Astrocyte of the spinal cord (primary cell): ENCODE measurements around the gene FBXW4.

Experiments
- DNase-seq: peaks from one replicate; pipeline ENCODE4 v3.0.0; 2011; ENCODE audit warnings: low read depth, low spot score
- H3K4me3 ChIP-seq: 2 replicates; pipeline ENCODE4 v1.5.1; 2011; ENCODE audit warnings: low read depth, mild to moderate bottlenecking, low read length, moderate library complexity
- CTCF ChIP-seq: IDR thresholded peaks from 2 replicates; pipeline ENCODE4 v1.5.1; 2012; ENCODE audit warnings: low read depth, mild to moderate bottlenecking, low read length, inconsistent platforms
- in situ Hi-C: cut with HindIII; loops from 2 replicates; pipeline ENCODE4 v1.10.0; 2017; ENCODE audit warnings: low sequenced_read_pairs

Gene FBXW4

DNA sequence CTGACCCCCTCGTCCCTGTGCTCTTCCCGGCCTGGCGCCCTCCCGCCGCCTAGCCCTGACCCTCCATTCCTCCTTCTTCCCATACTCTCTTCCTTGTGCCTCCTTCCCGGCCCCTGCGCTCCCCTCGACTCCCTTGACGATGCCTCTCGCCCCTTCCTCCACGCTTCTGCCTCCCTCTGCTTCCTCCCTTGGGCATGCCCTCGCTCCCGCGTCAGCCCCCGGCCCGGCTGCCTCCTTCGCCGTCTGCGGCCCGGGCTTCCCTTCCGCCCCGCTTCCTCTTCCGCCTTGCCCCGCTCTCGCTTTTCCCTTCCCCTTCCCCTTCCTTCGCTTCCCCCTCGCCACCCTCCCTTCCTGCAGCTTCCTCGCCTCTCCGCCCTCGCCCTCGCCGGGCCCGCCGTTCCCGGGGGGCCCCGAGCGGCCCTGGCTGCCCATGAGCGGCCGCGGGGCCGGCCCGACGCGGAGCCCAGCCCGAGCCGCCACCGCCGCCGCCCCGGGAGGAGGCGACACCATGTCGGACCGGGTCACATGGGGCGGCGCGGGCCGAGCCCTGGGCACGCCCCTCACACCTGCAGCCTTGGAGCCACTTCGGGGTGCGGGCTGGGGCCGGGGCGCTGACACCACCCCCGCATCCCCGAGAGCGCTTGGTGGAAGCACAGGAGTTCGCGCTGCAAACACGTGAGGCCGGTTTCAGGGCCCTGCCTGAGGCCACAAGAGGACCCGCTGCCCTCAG is at the start of gene FBXW4:
FBXW4 (minus strand) TSS at position 497 of the 730 bp plus-strand sequence; CDS start at position 432, 65 bp downstream.
- TF ChIP-seq CTCF = no peak
- H3K4me3 ChIP-seq = peak within 1 kb of the TSS; percentile 84
- DNase-seq = no peak
- in situ Hi-C loops = no loop called here

- no peak for TF ChIP-seq CTCF
- in situ Hi-C loops = no loop called here
Measured at GRCh38 chr10:101744267-101744666, 49.3 kb upstream of the FBXW4 start.

DNA sequence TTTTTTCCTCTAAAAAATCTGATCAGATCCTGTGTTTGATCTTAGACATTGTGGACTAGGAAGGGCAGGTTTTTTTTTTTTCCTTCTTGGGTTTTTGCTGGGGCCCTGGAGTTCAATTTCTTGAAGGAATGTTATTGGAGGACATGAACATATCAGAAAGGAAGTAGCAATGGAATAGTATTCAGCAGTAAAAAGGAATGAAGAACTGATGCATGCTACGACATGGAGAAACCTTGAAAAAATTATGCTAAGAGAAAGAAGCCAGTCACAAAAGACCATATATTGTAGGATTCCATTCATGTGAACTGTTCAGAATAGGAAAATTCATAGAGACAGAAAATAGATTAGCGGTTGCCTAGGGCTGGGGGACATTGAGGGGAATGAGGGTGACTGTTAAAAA is 47.0 kb upstream of the FBXW4 start:
- no peak for DNase-seq

More at GRCh38 chr10:101744267-101744666, 49.3 kb upstream of the FBXW4 start:
- H3K4me3 ChIP-seq = no peak overlapping the region
- DNase-seq = no peak

DNA sequence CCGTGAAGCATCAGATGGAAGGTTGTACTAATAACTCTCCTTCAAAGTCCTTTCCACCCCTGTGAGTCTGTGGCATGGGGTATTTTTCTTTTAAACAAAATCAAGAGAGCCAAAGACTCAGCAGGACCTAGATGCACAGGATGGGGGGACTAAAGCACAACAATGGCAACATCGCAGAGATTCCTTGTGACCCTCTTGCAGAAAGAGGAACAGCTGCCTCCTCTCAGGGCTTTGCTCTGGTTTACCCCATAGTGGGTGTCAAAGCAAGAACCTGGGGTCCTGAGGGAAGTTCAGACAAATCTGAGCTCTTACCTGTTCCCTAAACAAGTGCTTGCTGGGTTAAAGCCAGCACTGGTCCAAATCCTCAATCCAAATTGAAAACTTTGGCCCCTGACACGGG is 41.7 kb upstream of the FBXW4 start:
- no peak overlapping the region for H3K4me3 ChIP-seq
- in situ Hi-C loops = no loop called here
- DNase-seq = no peak
- TF ChIP-seq CTCF = no peak

More for the DNA sequence above, 47.0 kb upstream of the FBXW4 start:
- in situ Hi-C loops = no loop called here
- H3K4me3 ChIP-seq = no peak overlapping the region
- no peak for TF ChIP-seq CTCF

DNA sequence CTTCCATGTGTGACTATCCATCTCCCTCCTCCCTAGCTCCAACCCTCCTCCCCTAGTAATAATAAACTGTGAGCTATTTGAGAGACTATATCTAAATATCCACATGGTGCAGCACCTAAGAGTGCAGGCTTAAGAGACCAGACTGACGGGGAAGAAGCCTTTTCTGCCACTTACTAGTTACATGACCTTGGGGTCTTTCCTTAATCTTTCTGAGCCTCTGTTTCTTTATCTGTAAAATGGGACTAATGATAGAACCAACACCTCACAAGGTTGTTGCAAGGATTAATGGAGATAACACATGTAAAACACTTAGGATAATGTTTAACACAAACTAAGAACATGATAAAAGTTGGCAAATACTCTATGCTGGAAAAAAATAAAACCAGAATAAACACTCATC is 37.1 kb upstream of the FBXW4 start:
- no peak for TF ChIP-seq CTCF
- no peak for DNase-seq
- in situ Hi-C loops = no loop called here
- H3K4me3 ChIP-seq = no peak overlapping the region

- no peak for TF ChIP-seq CTCF
- in situ Hi-C loops = no loop called here
- no peak overlapping the region for H3K4me3 ChIP-seq
- no peak for DNase-seq
Measured at GRCh38 chr10:101726115-101726387, 31.1 kb upstream of the FBXW4 start.
